Activated CD4-positive, alpha-beta T cell treated with anti-CD3 and anti-CD28 coated beads, Interleukin-2, amount 50 U/mL, for 24 hours (primary cell): Measurements from ENCODE around the gene PARD3.
"Not testable (repeated sequence)": the region's sequence is repeated elsewhere in the genome, so short reads cannot be mapped to it uniquely, and the experiment has no call there.

ENCODE experiments used
- DNase-seq, 2 donors: peaks; one replicate each; pipeline ENCODE4 v3.0.0-alpha.2; 2020; ENCODE audit warnings: low read depth in 1 of 2, low spot score in 1 of 2

Gene PARD3

DNA sequence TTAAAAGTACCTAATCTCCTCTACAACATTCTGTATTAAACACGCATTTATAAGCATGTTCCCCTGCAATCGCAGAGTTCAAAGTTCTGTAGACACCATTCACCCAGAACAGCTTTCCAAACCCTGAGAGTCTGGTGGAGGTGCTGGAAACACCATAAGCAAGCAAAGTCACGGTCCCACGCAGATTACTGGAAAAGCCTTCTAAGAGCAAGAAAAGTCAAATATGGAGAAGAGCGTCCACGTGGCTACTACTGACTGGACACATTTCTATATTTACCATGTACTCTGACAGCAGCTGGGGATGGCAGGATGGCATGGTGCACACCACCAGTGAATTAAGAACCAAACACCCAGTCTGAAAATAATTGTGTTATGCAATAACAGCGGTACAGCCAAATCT, 97.7 kb downstream of the PARD3 start:
- DNase-seq, result no peak

DNA sequence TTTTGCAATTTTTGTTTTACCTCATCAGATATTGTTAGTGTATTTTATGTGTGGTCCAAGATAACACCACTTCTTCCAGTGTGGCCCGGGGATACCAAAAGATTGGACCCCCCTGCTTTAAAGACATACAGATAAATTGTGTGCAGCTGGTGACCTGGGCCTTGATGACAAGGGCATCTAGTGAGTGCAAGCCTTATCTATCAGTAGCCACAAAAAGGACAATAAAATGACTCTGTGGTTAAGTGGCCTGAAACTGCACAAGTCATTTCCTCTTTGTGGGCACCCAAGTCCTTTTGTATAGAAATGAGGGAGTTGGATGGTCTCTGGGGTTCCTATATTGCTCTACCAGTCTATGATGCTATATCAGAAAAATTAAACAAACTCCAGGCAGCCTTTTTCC, 98.1 kb downstream of the PARD3 start:
- no peak for DNase-seq

DNA sequence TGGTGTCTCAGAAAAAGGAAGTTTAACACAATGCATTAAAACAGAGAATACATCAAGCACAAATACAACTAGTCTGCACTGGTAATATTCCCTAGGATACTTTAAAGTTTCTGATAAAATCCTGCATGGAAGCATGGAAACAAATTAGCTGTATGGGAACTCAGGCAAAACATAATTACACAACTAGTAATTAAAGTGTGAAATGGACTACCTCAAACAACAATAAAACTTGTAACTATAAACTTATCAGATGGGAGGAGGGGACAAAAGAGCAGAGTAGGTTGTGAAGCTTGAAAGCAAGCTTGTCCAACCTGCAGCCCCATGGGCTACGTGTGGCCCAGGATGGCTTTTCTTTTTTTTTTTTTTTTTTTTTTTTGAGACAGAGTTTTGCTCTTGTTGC, 98.9 kb downstream of the PARD3 start:
- no peak for DNase-seq

DNA sequence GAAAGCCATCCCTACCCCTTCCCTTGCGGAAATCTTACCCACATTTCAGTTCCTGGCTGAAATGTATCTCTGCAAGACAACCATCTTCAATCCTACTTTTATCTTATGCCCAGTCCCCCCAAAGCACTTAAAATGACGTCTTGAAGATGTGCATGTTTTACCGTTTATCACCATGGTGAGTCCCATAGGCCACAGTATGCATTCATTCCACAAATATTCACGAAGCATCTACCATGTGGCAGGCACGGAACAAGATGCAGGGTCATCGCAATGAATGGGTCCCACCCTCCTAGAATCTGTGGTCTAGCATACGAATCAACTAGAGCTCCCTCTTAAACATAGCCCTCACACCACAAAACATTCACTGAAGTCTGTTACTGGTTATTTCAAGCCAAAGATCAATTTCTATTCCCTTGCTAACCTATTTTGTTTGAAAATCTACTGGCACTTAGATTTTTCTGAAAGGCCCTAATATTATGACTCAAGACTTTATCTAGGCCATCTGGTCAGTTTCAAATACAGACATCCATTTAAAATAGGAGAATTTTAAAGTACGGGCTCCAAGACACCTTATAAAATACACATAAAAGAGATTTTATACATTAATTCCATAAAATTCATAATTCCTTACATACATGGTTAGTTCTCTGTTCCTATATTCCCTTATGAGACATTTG, 99.4 kb downstream of the PARD3 start:
- DNase-seq, result no peak

DNA sequence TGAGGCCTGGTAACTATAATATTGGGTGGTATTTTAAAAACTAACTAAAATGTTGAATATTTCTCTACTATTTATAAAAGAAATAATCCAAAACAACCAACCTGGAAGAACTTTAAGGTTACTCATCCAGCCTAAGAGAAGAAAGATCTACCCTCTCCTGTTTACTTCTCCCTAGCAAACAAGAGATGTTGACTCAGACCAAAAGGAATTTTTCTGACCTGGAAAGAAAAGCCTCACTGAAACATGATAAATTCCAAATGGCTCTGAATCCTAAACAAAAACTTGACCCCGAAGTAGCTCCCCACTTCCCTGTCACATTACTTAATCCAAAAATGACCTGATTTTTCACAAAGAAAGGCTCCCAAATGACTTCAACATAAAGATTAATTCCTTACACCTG, 101.2 kb downstream of the PARD3 start:
- no peak for DNase-seq

DNA sequence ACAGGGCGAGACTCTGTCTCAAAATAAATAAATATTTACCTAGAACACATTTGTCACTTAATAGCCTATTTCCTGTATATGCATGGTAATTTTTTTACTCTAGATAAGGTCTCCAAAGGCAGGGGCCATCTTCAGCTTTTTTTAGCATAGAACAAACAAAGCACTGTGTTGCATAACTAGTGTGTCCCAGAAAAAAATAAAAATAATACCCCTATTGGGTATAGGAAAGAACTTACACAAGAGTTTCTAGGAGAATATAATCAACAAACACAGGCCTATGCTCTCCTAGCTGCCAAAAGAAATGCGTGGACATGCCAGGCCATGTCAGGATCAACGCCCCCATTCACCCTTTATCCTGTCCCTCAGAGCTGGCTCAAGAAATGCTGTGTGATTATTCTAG, 103.6 kb downstream of the PARD3 start:
- DNase-seq, result no peak

DNA sequence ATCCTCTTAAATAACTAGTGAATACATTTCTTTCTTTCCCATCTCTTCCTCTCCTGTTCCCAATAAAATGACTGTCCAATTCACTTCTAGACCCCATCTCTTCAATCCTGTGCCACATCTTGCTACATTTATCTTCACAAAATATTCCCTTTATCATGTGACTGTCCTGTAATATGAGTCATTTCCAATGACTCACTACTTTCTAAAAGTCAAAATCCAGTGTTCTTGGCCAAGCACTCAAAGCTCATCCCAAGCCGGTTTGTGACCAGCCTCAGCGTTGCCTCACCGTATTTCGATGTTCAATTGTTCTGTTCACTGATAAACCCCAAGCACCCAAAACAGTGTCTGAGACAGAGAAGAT, 104.7 kb downstream of the PARD3 start:
- no peak for DNase-seq

DNA sequence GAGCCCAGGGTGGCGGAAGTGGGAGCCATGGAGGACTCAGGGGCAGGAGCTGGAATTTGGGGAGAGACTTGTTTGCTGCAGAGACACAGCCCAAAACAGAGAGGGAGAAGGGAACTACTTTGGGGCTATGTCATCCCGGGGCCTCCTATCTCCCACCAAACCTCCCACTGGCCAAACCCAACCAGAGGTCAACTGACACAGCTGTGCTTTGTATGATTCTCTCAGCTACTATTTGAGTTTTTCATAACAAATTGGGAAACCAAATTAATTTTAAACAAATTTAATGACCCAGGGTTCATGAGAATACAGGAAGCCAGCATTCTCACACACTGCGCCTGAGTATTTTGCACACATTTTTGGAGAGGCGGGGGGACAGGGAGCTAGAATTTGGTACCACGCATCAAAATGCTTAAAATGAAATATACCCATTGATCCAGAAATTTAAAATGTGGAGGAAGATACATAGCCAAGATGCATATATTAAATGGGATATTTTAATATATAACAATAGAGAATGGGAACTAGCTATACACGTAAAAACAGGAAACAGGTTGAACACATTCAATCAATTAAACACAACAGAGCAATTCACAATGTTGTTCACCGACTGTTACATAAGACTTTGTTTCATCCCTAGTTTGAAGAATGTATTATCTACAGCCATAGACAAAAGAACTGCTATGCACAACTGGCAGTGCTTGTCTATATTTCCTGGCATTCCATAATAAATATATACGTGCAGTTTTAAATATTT, 105.3 kb downstream of the PARD3 start:
- DNase-seq, result no peak

DNA sequence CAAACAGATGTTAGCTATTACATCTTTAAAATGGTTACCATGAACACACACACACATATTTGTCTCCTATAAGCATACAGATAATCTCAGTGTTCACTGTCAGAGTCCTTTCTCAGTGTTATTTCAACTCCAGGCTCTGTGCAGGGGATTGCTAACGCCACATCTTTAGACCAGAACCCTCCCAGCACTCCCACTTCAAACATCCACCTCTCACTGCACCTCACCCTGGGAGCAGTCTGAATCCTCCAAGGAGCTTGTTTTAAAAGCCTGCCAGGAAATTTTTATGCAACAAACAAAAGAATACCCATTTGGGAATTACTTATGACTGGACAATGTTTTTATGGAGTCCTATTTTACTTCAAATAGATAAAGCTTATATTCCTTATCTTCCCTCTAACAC, 107.4 kb downstream of the PARD3 start:
- no peak for DNase-seq

DNA sequence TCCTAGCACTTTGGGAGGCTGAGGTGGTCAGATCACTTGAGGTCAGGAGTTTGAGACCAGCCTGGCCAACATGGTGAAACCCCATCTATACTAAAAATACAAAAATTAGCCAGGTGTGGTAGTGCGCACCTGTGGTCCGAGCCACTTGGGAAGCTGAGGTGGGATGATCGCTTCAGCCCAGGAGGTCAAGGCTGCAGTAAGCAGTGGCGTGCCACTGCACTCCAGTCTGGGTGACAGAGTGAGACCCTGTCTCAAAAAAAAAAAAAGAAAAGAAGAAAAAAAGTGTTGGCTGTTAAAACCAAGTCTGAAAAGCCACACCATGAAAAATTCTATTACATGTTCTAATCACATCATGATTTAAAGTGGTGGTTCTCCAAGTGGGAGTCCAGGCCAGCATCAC, 108.1 kb downstream of the PARD3 start:
- DNase-seq, result not testable (repeated sequence)

DNA sequence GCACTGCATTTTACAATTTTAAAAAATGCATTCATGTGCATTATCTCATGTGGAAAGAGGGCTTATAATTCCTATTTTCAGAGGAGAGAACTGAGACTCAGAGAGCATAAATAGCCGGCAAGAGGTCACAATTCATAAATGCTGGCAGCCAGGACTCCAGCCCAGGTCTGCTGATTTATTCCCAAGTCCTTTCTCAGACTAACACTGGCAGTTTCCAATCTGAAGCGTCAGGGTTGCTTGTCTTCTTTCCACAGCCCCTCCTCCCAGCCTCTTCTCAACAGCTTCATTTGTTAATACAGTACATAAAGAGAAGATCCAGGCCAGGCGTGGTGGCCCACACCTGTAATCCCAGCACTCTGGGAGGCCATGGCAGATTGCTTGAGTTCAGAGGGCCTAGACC, 108.9 kb downstream of the PARD3 start:
- DNase-seq, result no peak

DNA sequence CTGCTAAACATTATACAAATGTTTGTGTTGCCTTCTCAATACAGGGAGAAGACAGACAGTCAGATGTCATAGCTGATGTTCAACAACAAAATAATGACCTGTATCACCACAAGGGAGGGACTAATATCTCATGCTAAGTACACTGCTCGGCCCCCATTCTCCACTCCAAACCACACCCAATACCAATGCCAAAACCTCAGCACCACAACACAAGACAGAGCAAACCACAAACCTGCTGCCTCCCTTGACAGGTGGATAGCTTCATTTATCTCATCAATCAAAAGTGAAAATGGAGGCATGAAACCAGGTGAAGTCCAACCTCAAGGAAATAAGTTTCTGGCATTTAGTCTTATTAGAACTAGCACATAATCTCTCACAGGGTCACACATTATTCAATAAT, 109.5 kb downstream of the PARD3 start:
- DNase-seq, result no peak

DNA sequence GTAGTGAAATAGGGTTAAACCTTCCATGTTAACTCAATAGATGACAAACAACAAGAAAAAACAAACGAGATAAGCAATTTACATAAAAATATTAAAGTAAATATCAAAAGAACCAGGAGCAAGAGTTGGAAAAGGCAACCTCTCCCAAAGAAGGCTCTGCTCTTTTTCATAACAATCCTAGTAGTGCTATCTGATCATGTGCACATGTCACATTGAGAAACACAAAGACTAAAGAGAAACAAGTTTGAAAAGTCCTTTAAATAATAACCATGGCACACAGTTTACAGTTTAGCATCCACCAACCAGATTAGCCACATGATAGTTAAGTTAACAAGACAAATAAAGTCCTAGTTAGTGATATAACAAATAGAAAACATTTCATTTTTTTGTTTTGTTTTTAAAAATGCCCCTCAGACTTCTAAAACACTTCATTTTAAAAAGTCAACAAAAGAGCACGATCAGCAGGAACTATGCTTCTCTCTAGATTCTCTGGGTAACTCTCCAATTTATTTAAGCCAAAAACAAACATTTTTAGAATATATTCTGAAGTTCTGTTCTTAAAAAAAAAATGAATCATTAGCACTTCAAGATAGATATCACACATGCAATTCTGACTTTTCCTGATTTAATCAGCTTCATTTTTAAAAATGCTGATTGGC, 110.4 kb downstream of the PARD3 start:
- DNase-seq, result no peak

DNA sequence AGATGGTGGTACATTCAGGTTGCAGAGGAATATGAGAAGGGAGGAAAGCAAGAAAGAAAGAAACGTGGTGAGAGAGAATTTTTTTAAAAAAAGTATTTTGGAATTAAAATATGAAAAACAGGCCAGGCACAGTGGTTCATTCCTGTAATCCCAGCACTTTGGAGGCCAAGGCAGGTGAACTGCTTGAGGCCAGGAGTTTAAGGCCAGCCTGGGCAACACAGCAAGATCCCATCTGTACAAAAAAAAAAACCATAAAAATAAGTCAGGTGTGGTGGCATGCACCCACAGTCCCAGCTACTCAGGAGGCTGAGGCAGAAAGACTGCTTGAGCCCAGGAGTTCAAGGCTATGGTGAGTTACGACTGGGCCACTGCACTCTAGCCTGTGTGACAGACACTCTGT, 112.1 kb downstream of the PARD3 start:
- DNase-seq, result no peak

DNA sequence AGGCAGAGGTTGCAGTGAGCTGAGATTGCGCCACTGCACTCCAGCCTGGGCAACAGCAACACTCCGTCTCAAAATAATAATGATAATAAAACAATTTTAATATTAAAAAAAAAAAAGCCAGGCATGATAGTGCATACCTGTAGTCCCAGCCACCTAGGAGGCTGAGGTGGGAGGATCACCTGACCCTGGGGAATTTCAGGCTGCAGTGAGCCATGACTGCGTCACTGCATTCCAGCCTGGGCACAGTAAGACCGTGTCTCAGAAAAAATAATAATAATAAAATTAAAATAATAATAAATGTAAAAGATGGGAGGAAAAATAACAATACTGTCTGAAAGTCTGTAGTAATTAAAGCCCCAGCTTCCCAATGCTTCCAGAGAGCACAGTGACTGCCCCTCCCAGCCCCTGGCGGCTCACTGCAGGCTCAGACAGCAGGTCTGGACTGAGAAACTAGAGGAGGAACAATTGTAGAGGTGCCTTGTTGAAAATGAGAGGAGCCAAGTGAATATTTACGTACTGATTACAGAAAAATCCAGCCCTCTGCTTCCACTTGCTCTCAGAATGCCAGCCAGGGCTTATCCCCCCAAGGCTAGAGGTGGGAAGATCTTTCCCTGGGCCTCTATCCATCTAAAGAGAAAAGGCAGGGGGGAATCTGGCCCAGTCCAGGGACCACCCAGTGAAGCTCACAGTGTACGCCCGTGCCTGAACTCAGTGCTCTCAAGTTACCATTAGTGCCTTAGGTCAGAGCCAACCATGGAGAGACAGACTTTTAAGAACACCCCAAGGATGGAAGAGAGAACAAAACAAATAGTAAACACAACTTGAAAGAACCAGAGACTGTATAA, 112.8 kb downstream of the PARD3 start:
- no peak for DNase-seq

DNA sequence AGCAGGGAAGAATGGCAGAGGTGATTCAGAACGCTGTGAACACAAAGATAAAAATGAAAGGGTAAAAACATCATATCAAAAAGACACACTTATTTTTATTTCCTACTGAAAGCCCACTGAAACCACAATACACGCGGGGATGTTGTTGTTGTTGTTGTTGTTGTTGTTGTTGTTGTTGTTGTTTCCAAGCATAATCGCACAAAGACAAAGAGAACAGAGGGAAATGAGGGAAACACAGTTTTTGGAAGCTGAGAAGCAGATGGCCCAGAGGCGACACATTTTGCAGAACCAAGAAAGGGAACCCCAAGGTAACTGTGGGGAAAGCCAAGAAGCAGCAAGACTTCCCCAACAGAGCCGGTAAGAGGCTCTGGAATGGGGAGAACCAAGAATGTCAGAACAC, 113.9 kb downstream of the PARD3 start:
- no peak for DNase-seq

DNA sequence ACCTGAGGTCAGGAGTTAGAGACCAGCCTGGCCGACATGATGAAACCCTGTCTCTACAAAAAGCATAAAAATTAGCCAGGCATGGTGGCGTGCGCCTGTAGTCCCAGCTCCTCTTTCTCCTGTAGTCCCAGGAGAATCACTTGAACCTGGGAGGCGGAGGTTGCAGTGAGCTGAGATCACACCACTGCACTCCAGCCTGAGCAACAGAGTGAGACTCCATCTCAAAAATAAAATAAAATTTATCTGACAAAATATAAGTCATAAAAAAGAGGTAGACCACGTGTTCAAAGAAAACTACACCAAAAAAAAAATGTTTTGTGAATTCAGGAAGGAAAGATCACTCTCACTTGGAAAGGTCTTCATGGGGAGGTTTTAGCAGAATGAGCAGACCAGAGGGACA, 114.3 kb downstream of the PARD3 start:
- DNase-seq, result not testable (repeated sequence)

DNA sequence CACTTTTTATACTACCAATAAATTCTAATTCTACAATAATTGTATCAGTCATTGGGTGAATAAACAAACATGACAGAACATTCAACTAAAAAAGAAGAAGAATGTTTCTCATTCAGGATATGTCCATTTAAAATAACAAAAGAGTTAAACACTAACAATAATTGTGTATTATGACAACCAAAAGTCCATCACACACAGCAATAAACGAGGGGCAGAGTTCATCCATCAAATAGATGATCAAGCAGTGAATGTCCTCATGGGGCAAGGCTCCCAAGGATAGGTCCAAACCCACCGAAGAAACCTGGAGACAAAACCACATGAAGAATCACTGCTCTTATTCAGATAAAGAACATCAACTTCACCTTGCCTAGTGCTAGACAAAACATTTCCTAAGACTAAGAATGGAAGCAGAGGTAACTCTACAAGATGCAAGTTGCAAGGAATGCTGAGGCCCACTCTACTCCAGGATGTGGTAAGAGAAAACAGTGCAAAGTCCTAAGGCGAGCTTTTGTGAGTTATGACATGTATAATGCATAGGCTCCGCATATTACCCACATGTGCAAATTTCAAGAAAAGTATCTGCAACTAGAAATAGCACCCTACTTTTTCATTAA, 115.1 kb downstream of the PARD3 start:
- no peak for DNase-seq

DNA sequence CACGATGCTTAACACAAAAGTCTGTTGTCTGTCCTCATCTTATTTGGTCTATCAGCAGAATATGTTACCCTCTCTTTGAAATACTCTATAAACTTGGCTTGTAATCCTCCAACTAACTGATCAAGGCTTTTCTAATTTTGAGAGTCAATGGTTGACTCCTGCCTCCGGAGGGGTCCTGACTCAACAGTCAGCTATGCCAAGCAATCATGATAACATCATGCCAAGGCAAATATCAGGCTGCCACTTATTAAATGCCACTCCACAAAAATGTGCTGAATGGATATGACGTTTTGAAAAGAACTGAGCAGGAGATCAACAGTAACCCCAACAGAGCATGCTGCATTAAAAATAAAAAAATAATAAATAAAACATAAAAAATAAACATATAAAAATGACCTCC, 116.1 kb downstream of the PARD3 start:
- no peak for DNase-seq

DNA sequence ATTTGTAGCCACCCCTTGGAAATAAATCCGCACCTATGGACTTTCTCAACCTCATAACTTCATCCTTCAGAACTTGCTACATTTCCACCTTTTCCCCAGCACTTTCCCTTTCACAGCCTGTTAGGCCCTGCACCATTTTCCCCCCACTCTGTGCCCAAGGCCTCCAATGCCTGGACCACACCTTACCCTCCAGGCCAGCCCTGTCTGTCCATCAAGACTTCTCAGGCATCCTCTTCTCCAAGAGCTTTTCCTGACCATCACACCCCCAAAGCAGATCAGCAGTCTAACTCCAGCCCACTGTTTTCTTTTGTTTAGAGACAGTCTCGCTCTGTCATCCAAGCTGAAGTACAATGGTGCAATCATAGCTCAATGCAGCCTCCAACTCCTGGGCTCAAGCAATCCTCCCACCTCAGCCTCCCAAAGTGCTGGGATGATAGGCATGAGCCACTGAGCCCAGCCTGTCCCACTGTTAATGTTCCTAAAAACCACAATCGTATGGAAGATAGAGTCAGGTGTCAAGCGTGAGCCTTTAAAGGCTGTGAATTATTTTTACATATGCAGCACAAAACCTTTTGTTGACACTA, 116.8 kb downstream of the PARD3 start:
- no peak for DNase-seq
